HG03175 (cell line): Measurements from ENCODE around the gene LRRK1.

Experiments
- ATAC-seq: cut with Tn5 transposase; IDR thresholded peaks from one replicate; pipeline ENCODE4 v1.9.1; 2021; ENCODE audit warnings: mild to moderate bottlenecking, moderate library complexity; ENCODE audit not compliant: unreplicated experiment

LRRK1 gene

DNA sequence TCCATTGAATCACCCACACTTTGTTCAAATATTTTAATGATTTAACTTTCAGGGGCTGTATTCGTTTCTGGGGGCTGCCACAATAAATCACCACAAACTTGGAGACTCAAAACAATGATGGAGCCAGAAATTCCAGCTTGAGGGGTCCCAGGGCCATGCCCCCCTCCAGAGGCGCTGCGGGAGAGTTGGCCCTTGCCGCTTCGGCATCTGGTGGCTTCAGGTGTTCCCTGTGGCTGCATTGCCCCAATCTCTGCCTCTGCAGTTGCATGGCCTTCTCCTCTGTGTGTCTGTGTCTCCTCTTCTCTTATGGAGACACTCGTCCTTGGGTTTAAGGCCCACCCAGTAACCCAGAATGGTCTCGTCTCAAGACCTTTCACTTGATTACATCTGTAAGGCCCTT, 187.9 kb downstream of the LRRK1 start:
- ATAC-seq: no peak

DNA sequence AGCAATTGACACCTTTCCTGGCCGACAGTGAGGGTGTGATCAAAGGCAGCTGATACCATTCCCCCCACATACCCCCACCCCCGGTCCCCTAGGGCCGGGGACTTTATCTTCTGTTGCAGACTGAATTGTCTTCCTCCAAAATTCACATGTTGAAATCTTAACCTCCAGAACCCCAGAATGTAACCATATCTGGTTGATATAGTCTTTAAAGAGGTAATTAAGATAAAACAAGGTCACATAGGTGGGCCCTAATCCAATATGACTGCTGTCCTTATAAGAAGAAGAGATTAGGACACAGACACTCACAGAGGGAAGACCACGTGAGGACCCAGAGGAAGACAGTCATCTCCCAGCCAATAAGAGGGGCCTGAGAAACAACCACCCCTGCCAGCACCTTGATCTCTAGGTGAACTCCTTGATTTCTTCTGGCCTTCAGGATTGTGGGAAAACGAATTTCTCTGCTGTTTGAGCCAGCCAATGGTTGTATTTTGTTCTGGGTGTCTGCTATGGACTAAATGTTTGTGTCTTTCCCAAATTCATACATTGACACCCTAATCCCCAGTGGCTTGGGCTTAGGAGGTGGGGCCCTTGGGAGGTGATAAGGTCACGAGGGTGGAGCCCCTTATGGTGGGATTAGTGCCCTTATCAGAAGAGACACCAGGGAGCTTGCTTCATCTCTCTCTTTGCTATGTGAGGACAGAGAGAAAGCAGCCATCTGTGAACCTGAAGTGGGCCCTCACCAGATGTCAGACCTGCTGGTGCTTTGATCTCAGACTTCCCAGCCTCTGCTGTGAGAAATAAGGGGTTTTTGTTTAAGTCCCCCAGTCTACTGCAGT, 188.7 kb downstream of the LRRK1 start:
- ATAC-seq: no peak

DNA sequence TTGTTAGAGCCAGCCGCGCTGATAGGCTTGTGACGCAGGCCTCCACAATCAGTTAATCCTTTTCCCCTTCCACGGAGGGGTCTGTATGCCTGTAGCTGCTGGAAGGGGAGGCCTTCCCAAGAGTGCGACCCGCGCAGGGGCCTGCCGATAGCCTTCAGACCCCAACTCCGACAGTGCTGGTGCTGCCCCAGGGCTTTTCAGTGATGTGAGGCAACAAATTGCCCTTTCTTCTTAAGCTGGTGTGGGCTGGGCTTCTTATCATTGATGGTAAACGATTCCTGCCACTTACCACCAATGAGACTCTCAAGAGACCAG, 189.3 kb downstream of the LRRK1 start:
- ATAC-seq: no peak

DNA sequence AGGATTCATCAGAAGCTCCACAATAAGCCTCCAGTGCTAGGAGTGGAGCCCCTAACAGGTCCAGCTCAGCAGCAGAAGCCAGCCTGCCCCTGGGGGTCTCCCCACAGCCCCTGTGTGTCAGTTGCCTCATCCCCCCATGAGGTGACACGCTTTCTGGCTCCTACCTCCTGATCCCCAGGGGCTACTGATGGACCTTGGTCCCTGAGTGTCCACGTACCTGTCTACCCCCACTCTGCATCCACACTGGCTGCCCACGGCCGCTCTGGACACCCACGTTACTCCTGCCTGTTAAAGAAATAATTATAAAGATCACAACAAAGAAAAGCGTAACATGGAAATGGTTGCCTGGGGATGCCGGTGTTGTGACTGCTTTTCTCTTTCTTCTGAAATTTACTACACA, 189.6 kb downstream of the LRRK1 start:
- ATAC-seq: no peak

DNA sequence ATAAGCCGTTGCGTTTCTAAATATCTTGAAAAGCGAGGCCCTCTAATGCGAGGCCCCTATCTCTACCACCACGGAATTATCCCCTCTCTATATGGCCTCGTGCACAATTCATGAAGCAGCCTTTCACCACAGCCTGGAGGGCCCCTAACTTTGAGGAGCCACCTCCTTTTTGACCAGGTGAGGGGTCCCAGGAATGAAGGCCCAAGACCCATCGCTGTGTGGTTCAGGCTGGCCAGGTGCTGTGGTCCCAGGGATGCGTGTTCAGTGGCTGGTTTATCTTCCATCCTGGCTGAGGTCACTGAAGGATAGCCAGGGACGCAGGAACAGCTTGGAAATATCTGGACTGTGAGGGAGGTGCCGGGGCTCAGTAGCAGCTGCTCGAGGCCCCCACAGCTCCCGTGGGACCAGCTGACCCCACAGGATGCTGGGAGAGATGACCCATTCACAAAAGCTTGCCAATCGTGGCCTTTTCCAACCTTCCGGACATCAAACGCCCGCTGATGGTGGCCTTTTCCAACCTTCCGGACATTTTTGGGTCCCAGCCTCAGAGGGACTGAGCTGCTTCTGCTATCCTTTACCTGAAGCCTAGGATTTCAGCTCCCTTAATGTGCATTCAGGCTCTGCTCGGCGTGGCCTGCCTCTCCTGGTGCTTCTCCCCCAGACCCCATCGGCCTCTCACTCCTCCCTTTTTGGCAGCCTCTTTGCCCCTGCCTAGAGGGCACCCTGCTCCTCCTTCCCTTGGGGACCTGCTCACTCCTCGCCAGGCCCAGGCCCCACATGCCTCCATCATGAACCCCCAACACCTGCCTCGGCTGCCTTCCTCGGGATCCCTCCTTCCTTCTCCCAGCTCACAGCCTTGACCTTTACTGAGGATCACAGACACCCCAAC, 191.8 kb downstream of the LRRK1 start:
- ATAC-seq: no peak

DNA sequence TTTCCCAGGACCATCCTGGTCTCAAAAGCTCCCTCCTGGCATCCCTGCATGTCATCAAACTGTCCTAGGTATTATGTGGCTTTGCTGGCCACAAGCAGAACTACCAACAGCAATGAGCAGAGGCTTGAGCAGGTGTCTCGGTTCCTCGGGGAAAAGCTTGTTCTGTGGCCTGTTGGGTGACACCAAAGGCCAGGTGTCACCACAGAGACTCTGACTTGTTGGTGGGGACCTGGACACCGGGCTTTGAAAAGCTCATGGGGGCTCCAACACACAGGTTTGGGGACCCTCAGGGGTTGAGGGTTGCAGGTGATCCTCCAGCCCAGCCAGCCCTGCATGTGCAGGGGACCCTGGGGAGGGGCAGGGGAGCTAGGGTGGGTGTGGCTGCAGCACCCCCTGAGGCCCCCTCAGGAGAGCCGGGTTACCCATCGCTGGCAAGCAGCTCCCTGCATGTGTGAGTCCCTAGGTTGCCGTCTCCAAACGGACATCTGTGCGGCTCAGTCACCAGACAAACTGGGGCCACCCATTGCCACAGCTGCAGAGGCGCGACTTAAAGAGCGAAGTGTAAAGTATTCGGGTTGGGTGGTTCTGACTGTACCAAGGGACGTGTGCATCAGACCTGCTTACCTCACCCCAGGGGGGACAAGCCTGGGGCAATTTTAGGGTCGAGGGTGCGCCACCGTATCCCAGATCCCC, 192.6 kb downstream of the LRRK1 start:
- ATAC-seq: no peak

DNA sequence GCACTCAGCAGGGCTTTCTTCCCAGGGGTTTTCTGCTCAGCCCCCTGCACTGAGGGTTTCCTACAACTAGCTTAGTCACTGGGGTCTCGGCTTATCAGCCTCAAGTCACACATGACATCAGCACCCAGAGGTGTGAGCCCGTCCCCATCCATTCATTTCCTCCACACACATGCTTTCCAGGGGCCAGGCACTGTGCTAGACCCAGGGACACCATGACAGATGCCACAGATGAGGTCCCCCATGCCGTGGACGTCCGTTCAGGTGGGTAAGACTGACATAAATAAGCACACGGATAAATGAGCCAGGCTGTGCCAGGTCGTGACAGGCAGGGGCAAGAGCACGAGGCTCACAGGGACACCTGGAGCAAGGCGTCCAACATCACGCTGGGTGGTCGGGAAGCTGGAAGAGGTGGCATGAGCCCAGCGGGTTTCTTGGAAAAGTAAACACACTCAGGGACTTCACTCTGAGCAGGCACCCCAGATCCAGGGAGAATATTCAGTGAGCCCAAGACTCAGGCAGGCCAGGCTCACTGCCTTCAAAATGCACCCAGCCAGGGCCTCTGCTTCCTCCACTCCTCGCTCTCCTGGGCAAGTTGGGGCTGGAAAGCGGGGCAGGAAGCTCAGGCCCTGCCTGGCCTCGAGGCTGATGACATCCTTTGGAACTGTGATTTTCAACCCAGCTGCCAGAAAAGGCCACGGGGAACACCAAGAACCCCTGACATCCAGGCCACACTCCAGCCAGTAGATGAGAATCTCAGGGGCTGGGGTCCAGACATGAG, 193.4 kb downstream of the LRRK1 start:
- ATAC-seq: no peak

DNA sequence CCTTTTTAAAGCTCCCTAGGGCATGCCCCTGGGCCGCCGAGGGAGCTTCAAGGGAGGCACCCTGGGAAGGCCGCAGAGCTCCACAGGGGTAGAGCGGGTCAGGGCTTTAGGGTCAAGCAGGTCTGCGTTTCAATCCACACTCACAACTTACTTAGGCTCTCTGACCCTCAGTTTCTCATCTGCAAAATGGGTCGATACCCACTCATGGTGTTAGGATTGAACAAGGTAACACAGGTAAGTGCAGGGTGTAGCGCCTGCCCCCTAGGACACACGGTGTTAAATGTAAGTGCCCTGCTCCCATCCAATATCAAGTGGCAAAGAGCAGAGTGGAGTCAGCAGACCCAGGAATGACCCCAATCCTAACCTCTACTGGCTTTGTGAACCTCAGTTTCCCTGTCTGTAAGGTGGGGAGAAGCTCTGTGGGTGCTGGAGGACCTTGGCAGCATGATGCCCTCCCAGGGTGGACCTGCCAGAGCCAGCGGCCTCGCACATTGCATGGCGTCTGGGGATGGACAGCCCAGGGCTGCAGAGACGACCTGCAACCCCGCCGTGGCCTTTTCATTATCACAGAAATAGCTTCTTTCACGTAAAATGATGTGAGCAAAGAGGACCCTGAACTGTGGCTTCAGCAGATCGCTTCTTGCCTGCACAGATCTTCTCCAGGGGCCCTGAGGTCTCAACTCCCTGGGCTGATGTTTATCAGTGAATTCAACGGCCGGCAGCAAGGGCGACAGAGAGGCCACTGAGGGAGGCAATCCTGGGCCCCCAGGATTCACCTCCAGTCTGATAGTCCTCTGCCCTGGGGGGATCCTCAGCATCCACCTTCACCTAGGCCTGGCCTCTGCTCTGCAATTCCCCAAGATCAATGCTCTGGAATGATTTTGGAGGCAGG, 194.2 kb downstream of the LRRK1 start:
- no peak for ATAC-seq

DNA sequence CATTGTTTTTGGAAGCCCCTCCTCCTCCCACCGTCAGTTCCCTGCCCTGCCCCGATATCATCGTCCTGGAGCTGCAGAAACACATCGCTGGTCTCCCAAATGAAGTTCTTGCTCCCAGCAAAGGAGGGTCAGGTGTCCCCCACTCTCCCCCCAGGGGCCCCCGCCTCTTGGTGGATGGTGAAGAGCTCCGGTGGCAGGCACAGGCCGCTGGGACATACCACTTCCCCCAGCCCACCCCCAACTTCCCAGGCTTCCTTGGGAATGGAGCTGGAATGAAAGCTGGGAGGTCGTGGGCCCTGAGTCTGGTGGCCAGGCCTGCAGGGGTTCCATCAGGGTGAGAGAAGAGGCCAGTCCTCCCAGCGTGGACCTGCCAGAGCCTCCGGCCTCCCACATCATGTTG, 195.0 kb downstream of the LRRK1 start:
- ATAC-seq: no peak

DNA sequence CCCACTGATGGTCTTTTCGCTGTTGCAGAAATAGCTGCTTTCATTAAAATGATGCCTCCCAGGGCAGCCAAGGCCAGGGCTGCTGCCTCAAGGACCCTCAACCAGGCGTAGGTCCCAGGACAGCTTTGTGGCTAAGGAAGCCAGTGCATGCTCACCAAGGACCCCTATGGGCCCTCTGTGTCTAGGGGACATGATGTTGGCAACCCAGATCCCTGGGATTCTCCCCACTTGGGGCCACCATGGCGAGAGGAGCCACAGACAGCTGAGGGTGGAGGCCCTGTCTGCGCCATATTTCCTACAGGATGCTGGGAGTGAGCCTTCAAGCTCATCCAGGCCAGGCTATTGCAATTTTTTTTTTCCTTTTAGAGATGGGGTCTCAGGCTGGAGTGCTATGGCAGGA, 195.5 kb downstream of the LRRK1 start:
- no peak for ATAC-seq

DNA sequence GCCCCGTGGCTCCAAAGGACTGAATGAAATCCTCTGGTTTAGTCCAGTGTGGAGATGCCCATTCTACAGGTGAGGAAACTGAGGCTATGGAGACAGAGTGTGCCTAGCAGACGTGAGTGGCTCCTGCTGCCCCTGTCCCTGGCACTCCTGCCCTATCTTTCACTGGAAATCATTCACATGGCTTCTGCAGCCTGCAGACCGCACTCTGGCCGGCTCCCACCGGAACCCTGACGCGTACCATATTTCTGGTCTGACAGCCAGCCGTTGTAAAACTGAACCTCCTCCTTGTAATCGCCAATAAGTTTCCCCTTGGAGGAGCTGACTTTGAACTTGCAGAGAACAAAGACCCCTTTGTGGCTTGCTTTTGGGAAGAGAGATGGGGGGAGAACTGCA, 196.2 kb downstream of the LRRK1 start:
- ATAC-seq: no peak

DNA sequence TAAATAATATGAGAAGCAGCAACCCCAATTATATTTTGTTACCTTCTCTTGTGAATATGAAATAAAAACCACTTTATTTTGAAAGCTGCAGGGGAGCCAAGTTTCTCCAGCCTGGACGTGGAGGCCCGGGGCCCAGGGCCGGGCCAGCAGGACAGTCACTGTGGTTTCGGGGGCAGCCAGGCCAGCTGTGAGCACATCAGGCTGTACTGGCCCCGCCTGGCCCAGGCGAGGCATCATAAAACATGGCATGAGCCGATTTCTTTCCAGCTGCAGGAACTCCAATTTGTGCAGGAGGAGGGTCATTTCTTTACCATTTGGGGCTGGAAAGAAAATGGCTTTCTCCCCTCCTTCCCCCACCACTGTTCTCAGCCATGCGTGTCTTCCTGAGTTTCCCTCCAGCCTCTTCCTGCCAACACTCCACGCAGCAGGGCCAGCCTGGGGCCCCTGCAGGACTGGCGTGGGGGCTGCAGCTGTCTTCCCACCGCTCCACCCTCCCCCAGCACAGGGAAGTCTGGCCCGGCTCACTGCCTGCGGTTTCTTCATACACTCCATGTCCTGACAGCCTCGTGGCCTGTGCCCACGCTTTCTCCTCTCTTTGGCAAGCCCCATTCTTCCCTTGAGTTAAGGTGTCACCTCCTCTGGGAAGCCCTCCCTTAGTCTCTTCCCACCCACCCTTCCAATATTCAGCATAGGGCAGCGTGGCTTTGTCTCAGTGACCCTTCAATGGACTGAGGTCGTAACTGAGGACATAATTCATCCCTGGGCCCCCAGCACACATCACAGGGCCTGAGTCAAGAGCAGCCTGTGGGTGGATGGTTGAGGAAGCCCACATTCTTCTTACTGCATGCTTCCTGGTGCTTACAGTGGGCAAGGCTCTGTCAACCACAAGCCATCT, 196.9 kb downstream of the LRRK1 start:
- no peak for ATAC-seq

DNA sequence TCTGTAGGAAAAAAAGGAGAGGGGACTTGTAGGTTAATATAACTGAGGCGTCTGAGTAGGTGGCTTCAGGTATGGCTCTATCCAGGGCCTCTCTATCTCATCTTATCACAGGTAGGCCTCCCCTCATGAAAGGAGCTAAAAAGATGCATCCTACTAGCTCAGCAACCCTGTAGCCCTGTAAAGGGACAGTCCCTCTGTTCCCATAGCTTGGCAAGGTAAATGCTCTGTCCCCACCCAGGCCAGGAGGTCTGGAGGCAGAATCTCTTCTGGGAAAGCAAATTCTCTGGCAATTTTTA, 197.5 kb downstream of the LRRK1 start:
- ATAC-seq: no peak

DNA sequence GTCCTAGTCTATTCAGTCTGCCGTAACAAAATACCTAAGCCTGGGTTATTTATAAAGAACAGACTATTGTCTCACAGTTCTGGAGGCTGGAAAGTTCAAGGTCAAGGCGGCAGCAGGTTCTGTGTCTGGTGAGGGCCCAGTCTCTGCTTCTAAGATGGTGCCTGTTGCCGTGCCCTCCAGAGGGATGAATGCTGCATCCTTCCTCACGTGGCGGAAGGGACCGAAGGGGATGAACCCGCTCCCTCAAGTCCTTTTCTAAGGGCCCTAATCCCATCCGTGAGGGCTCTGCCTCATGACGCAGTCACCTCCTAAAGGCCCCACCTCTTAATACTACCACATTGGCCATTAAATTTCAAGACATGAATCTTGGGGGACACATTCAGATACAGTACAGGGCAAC, 199.0 kb downstream of the LRRK1 start:
- no peak for ATAC-seq

DNA sequence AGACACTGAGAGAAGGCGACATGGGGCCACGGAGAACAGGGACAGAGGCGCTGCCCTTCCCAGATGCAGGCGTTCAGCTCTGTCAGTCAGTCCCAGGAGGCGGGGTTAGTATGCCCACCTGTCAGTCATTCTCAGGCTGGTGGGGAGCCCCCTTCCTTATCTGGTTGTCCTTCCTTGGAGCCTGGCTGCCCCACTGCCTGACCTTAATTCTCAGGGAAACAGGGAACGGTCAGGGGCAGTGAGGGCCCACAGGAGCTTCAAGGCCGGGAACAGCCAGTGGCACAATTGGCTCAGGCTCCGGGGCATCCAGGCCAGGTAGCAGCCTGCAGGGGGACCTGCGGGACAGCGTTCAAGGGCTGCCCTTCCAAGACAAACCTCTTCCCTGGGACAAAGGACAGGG, 199.5 kb downstream of the LRRK1 start:
- no peak for ATAC-seq

DNA sequence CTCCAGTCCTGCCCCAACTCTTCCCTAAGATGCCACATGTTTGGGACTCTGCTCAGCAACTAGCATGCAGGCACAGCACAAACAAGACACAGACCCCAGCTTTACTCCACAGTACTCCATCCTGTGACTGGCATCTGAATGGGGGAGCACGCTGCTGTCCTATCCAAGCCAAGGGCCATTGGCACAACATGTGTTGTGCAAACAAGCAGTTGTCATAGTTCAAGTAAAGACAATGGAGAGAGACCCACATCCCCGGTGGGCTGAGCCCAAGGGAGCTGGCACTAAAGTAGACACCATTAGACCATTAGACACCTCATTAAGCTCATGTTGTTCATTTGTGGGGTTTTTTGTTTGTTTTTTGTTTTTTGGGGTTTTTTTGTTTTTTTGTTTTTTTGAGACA, 200.0 kb downstream of the LRRK1 start:
- no peak for ATAC-seq
